ENCODE data around the gene GRK5.

DNA sequence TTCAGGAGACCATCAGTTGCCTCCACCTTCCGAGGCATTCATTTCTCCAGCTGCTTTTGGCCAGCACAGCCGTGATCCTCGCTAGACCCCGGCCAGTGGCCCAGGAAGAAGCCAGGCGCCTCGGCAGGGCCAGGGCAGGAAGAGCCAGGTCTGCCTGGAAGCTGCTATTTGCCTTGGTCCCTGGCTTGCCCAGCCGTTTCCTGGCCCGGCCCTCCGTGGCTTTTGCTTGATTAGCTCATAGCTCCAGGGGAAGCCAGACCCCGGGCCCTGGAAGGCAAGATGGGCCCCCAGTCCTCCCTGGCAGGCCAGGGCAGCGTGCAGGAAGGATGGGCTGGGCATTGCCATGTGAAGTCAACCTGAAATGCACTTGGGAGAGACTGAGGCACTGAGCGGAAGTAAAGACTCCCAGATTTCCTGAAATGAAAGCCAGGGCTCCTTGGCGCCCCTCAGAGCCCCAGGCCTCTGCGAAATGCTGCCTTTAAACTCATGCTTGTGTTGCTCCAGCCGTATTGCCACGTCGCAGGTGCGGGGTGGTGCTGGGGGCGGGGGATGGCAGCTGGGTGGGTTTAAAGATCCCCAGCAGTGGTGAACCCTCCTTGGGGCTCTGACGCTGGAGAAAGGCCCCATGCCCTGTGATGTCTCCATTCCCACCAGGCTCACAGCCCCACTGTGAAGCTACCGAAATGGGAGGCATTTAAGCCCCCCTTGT, 160.6 kb downstream of the GRK5 start:
- TF ChIP-seq, protein P1, sequence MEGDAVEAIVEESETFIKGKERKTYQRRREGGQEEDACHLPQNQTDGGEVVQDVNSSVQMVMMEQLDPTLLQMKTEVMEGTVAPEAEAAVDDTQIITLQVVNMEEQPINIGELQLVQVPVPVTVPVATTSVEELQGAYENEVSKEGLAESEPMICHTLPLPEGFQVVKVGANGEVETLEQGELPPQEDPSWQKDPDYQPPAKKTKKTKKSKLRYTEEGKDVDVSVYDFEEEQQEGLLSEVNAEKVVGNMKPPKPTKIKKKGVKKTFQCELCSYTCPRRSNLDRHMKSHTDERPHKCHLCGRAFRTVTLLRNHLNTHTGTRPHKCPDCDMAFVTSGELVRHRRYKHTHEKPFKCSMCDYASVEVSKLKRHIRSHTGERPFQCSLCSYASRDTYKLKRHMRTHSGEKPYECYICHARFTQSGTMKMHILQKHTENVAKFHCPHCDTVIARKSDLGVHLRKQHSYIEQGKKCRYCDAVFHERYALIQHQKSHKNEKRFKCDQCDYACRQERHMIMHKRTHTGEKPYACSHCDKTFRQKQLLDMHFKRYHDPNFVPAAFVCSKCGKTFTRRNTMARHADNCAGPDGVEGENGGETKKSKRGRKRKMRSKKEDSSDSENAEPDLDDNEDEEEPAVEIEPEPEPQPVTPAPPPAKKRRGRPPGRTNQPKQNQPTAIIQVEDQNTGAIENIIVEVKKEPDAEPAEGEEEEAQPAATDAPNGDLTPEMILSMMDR (IDR thresholded peaks at IDR 0.05): no peak
- TF ChIP-seq POLR2AphosphoS5 (IDR thresholded peaks at IDR 0.05): no peak
- TF ChIP-seq EP300 (IDR thresholded peaks at IDR 0.05; ENCODE audit: low read depth): no peak
